Tibial artery (tissue), 4 donors: Measurements from ENCODE around the gene NPR3.
A peak's percentile ranks its signal among the peaks of the same experiment; 100 is the strongest.

Experiments used
- DNase-seq, 2 donors: peaks; one replicate each; pipeline ENCODE4 v3.0.0-alpha.2; 2019
- H3K27ac ChIP-seq, 2 donors: fragments of 200-600 bp; sonication (generic) in 1 of 2; 1 replicate in 1 of 2; 2 replicates in 1 of 2; pipeline ENCODE4 v1.5.1; 2018 to 2019; ENCODE audit warnings: mild to moderate bottlenecking in 1 of 2
- H3K27me3 ChIP-seq, 2 donors: fragments of 200-600 bp; sonication (generic) in 1 of 2; one replicate each; pipeline versions ENCODE4 v1.5.1 to v1.6.0; 2016 to 2019
- H3K36me3 ChIP-seq, 3 donors: fragments of 200-600 bp; sonication (generic) in 2 of 3; one replicate each; pipeline ENCODE4 v1.5.1; 2016 to 2019; ENCODE audit warnings: mild to moderate bottlenecking in 2 of 3
- H3K4me1 ChIP-seq, 4 donors: fragments of 200-600 bp; sonication (generic) in 2 of 4; 1 replicate in 3 of 4; 2 replicates in 1 of 4; pipeline ENCODE4 v1.5.1; 2016 to 2019
- H3K4me3 ChIP-seq, 2 donors: fragments of 200-600 bp; sonication (generic) in 1 of 2; 1 replicate in 1 of 2; 2 replicates in 1 of 2; pipeline ENCODE4 v1.5.1; 2018 to 2019; ENCODE audit warnings: mild to moderate bottlenecking in 2 of 2
- H3K9me3 ChIP-seq, 3 donors: fragments of 200-600 bp; sonication (generic) in 1 of 3; one replicate each; pipeline ENCODE4 v1.5.1; 2016 to 2019
- CTCF ChIP-seq, 2 experiments: fragments of 200-600 bp in 1 of 2; fragments of 450-650 bp in 1 of 2; IDR thresholded peaks; one replicate each; pipeline ENCODE4 v1.5.1; 2017 to 2019; ENCODE audit warnings: antibody characterized with exemption in 2 of 2, mild to moderate bottlenecking in 1 of 2, moderate library complexity in 1 of 2
- intact Hi-C: fragments of 100-400 bp; cut with DNase I; formaldehyde crosslinking; loops from one replicate; pipeline ENCODE4 v1.15.0; 2023; ENCODE audit warnings: low total_unique reads

NPR3 gene

GRCh38 chr5:32779754-32780415 lies 68.8 kb downstream of the NPR3 start:
- Histone ChIP-seq H3K4me3 (peak overlapping the region in 1 of 2 donors; percentile 18), H3K36me3 (no peaks in the 10 kb centered on the region), H3K4me1 (peaks cover 0 to 50% (median 6%) of the 10 kb centered on the region in 4 donors), H3K9me3 (no peaks in the 10 kb centered on the region), H3K27me3 (no peaks in the 10 kb centered on the region), H3K27ac (peak overlapping the region; percentile 46 to 63)
- no peak for DNase-seq
- TF ChIP-seq CTCF (IDR thresholded peaks at IDR 0.05) = no peak
- intact Hi-C loops = no loop called here

DNA sequence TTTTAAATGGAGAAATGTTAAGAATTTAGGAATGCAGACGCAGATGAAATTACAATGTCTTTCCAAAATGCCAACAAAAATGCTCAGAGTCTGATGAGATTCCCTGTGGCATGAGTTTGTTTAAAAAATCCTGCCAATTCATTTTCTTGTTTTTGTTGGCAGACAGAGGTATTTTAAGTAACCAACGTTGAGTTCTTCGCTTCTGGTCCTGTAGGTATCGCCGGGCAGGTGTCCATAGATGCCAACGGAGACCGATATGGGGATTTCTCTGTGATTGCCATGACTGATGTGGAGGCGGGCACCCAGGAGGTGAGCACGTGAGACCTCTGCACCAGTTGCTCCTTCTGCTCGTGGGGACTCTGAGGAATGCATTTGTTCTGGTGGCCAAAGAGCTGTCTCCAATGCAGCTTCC lies 69.4 kb downstream of the NPR3 start:
- H3K27ac ChIP-seq = peak overlapping the region; percentile 46 to 63
- TF ChIP-seq CTCF (IDR thresholded peaks at IDR 0.05) = no peak

GRCh38 chr5:32783661-32784060 lies 72.5 kb downstream of the NPR3 start:
- Histone ChIP-seq H3K4me1 (peaks cover 0 to 22% (median 6%) of the 10 kb centered on the region in 4 donors), H3K9me3 (no peaks in the 10 kb centered on the region), H3K27ac (no peak overlapping the region), H3K27me3 (no peaks in the 10 kb centered on the region), H3K36me3 (peaks cover 0 to 3% (median 0%) of the 10 kb centered on the region in 3 donors), H3K4me3 (no peak overlapping the region)
- DNase-seq = no peak
- no peak for TF ChIP-seq CTCF (IDR thresholded peaks at IDR 0.05)
- intact Hi-C loops = no loop called here

More for the DNA sequence above, 69.4 kb downstream of the NPR3 start:
- Histone ChIP-seq H3K4me3 (peak overlapping the region in 1 of 2 donors; percentile 18), H3K27me3 (no peaks in the 10 kb centered on the region), H3K4me1 (peaks cover 0 to 50% (median 6%) of the 10 kb centered on the region in 4 donors), H3K36me3 (peaks cover 0 to 3% (median 0%) of the 10 kb centered on the region in 3 donors), H3K9me3 (no peaks in the 10 kb centered on the region)
- intact Hi-C loops = no loop called here
- no peak for DNase-seq

DNA sequence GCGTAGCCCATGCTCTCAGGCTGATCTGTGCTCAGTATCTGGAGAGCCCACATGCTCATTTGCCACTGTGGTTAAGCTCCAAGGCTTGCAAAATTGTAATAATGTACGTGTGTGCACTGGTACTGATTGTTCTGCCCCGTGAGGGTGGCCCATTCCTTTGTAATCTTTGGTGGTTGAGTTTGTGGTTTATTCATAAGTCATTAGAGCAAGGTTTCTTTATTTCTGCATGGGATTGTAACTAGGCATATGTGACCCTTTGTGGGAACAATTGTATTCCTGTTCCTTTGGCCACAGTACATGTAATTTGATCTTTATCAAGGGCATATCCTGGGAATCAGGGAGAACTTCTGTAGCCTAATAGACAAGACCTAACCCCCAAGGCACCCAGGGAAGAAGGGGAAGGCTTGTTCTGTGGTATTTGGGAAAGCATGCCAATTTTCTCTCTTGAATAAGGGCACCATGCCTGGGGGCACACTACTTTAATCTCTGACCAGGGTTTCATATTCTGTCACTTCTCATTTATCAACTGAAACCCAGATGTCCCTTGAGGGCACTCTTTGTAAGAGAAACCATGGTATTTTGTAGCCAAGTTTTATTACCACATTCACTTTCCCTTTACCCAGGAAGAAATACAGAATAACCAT lies 74.6 kb downstream of the NPR3 start:
- H3K9me3 ChIP-seq = no peaks in the 10 kb centered on the region
- DNase-seq = no peak
- H3K27ac ChIP-seq = no peak overlapping the region
- peaks cover 0 to 7% (median 2%) of the 10 kb centered on the region in 4 donors for H3K4me1 ChIP-seq
- peaks cover 0 to 3% (median 0%) of the 10 kb centered on the region in 3 donors for H3K36me3 ChIP-seq
- TF ChIP-seq CTCF (IDR thresholded peaks at IDR 0.05) = no peak
- intact Hi-C loops = no loop called here
- no peaks in the 10 kb centered on the region for H3K27me3 ChIP-seq
- no peak overlapping the region for H3K4me3 ChIP-seq

DNA sequence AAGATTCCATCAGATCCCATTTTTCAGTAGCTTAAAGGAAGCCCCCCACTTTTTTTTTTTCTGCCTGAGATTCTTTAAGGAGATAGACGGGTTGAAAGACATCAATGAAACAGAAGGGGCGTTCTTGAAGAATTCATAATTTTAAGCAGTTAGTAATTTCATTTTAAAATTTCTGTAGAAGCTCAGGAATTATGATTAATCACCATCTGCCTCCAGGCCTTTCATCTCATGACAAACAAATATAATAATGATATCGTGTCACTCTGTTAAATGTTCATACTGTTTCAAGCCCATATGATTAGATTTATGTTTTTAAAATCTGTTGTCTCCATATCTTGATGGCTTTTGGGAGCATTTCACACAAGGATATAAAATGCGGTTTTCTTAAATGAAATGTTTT lies 75.2 kb downstream of the NPR3 start:
- peaks cover 0 to 3% (median 0%) of the 10 kb centered on the region in 3 donors for H3K36me3 ChIP-seq
- H3K27ac ChIP-seq = no peak overlapping the region
- peaks cover 0 to 3% (median 0%) of the 10 kb centered on the region in 4 donors for H3K4me1 ChIP-seq
- intact Hi-C loops = no loop called here
- H3K9me3 ChIP-seq = no peaks in the 10 kb centered on the region
- no peak for DNase-seq
- H3K27me3 ChIP-seq = no peaks in the 10 kb centered on the region
- H3K4me3 ChIP-seq = no peak overlapping the region
- no peak for TF ChIP-seq CTCF (IDR thresholded peaks at IDR 0.05)
